Chondrocyte (in vitro differentiated cells): Measurements from ENCODE around the gene RAD51B. TPM values are rescaled to one million over a fixed set of nuclear protein-coding genes. Genes with fewer than 3 reads are reported as not detected.

Experiments used
- DNase-seq: peaks from one replicate; pipeline ENCODE4 v3.0.0; 2021; ENCODE audit warnings: mixed read lengths, low spot score
- H3K27ac Mint-ChIP-seq: one replicate; pipeline ENCODE4 v1.8.0; 2021; ENCODE audit warnings: mild to moderate bottlenecking, moderate library complexity, mixed read lengths; ENCODE audit not compliant: unreplicated experiment
- H3K27me3 Mint-ChIP-seq: 2 replicates; pipeline ENCODE4 v1.8.0; 2021; ENCODE audit warnings: low read depth, mixed read lengths
- H3K36me3 Mint-ChIP-seq: 2 replicates; pipeline ENCODE4 v1.8.0; 2021; ENCODE audit warnings: low read depth, mixed read lengths
- H3K4me1 Mint-ChIP-seq: 2 replicates; pipeline ENCODE4 v1.8.0; 2021; ENCODE audit warnings: low read depth, mild to moderate bottlenecking, mixed read lengths
- H3K4me3 Mint-ChIP-seq: one replicate; pipeline ENCODE4 v1.8.0; 2021; ENCODE audit warnings: mild to moderate bottlenecking, moderate library complexity, mixed read lengths; ENCODE audit not compliant: unreplicated experiment
- H3K9me3 Mint-ChIP-seq: 2 replicates; pipeline ENCODE4 v1.8.0; 2021; ENCODE audit warnings: low read depth, mixed read lengths
- total RNA-seq: library from RNA; stranded (reverse); gene quantifications from 3 replicates; pipeline ENCODE4 v1.2.1, GENCODE V29; 2021
- TF ChIP-seq, protein P1 (sequence below): fragments of 200-600 bp; sonication (generic); IDR thresholded peaks from 2 replicates; pipeline ENCODE4 v1.5.0; 2021; ENCODE audit warnings: antibody characterized with exemption, mild to moderate bottlenecking, moderate library complexity

RAD51B gene
- total RNA-seq, 1 donor from 2014 or later = 8.2 TPM

DNA sequence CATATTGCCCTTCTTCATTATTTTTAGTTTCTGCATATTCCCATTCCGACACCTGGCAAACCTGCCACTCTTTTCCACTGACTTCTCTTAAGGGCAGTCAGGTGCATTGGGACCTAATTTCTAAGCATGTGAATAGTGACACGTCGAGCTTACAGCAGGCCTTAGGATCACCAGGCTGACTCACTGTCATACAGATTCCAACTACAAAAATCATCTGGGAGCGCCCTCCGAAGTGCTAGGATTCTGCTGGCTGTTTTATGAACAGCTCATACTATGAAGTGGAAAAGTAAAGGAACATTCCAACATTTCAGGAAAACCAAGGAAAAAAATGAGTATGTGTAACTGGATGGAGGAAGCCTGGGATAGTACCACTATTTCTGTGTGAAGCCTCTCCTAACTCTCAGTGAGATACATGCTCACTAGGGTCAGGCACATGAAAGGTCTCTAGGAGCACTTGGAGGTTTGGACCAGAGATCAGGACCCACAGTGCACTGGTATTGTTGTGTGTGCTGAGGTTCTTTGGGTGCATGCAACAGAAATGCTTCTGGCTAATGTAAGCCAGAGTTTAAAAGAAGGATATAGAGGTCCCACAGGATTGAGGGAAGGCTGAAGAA is 715.9 kb downstream of the RAD51B start:
- peaks cover 10% of the 10 kb centered on the region for H3K9me3 Mint-ChIP-seq
- TF ChIP-seq, protein P1, sequence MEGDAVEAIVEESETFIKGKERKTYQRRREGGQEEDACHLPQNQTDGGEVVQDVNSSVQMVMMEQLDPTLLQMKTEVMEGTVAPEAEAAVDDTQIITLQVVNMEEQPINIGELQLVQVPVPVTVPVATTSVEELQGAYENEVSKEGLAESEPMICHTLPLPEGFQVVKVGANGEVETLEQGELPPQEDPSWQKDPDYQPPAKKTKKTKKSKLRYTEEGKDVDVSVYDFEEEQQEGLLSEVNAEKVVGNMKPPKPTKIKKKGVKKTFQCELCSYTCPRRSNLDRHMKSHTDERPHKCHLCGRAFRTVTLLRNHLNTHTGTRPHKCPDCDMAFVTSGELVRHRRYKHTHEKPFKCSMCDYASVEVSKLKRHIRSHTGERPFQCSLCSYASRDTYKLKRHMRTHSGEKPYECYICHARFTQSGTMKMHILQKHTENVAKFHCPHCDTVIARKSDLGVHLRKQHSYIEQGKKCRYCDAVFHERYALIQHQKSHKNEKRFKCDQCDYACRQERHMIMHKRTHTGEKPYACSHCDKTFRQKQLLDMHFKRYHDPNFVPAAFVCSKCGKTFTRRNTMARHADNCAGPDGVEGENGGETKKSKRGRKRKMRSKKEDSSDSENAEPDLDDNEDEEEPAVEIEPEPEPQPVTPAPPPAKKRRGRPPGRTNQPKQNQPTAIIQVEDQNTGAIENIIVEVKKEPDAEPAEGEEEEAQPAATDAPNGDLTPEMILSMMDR = peak; percentile 11
- peak overlapping the region; percentile 92 for H3K27ac Mint-ChIP-seq
- H3K4me3 Mint-ChIP-seq = no peak overlapping the region
- no peak for DNase-seq
- H3K4me1 Mint-ChIP-seq = peaks cover 29% of the 10 kb centered on the region
- peaks cover 5% of the 10 kb centered on the region for H3K36me3 Mint-ChIP-seq
- no peaks in the 10 kb centered on the region for H3K27me3 Mint-ChIP-seq

DNA sequence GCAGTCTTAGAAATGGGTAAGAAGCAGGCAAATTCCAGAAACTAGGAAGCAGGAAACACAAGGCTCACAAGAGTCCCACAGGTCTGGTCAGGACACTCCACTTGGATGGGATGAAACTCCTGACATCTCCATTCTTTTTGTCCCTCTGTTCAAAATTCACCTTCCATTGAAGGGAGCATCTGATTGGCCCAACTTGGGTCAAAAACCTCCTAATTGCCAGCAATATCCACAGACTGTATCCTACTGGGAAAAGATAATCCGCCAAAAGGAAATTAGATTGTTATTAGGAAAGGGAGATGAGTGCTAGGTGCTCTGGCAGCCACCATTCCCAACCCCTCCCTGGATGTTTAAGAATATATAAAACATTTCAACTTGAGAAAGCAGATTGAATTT is 716.4 kb downstream of the RAD51B start:
- no peak for DNase-seq
- TF ChIP-seq, protein P1 = no peak
- Mint-ChIP-seq H3K27me3 (no peaks in the 10 kb centered on the region), H3K9me3 (peaks cover 8% of the 10 kb centered on the region), H3K4me3 (no peak overlapping the region), H3K27ac (peak overlapping the region; percentile 92), H3K36me3 (peaks cover 3% of the 10 kb centered on the region), H3K4me1 (peaks cover 29% of the 10 kb centered on the region)

DNA sequence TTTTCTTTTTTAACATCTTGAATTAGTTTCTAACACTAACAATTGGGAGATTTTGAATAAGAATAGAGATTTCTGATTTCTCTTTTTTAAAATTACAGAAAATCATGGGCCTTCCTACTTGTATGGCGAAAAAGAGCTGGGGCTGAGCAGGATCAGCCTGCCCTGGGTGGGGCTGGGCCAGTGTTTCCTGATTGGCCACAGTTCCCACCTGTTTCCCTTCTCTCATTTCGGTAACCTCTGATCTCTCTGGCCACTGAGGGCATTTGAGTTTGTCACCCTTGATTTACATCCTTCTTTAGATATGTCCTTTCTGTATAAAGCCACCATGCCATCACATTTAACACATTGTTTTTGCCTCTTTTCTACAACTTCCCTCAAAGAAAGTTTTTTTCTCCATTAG is 719.1 kb downstream of the RAD51B start:
- Mint-ChIP-seq H3K36me3 (no peaks in the 10 kb centered on the region), H3K27ac (no peak overlapping the region), H3K27me3 (no peaks in the 10 kb centered on the region), H3K4me1 (peaks cover 25% of the 10 kb centered on the region), H3K4me3 (no peak overlapping the region), H3K9me3 (no peaks in the 10 kb centered on the region)
- no peak for DNase-seq
- TF ChIP-seq, protein P1 = no peak

- Mint-ChIP-seq H3K27ac (no peak overlapping the region), H3K27me3 (no peaks in the 10 kb centered on the region), H3K36me3 (no peaks in the 10 kb centered on the region), H3K9me3 (no peaks in the 10 kb centered on the region), H3K4me1 (peaks cover 25% of the 10 kb centered on the region), H3K4me3 (no peak overlapping the region)
- TF ChIP-seq, protein P1 = no peak
- no peak for DNase-seq
These were observed 719.7 kb downstream of the RAD51B start for GRCh38 chr14:68539241-68539737.

GRCh38 chr14:68539789-68540188 is 720.2 kb downstream of the RAD51B start:
- no peak for DNase-seq
- TF ChIP-seq, protein P1 = no peak
- H3K9me3 Mint-ChIP-seq = no peaks in the 10 kb centered on the region
- no peaks in the 10 kb centered on the region for H3K36me3 Mint-ChIP-seq
- H3K4me3 Mint-ChIP-seq = no peak overlapping the region
- H3K27ac Mint-ChIP-seq = no peak overlapping the region
- H3K4me1 Mint-ChIP-seq = peaks cover 29% of the 10 kb centered on the region
- no peaks in the 10 kb centered on the region for H3K27me3 Mint-ChIP-seq
